ENCODE results near the gene ST6GAL2.

GRCh38 chr2:106759966-106760365 lies 126.0 kb downstream of the ST6GAL2 start:
- TF ChIP-seq CTCF (IDR thresholded peaks at IDR 0.05; ENCODE audit: low read depth, low read length, poor library complexity, severe bottlenecking), result no peak
- TF ChIP-seq EZH2phosphoT487 (IDR thresholded peaks at IDR 0.05; ENCODE audit: borderline replicate concordance, low read length), result no peak

All from DOHH2 (cell line).